ENCODE measurements around the gene FAM185A. TPM values are rescaled to one million over a fixed set of nuclear protein-coding genes. Genes with fewer than 3 reads are reported as not detected.
"Not testable (repeated sequence)": the region's sequence is repeated elsewhere in the genome, so short reads cannot be mapped to it uniquely, and the experiment has no call there.

FAM185A gene
- total RNA-seq = 10 to 100 TPM; 12.4 to 41.9 (median 16.9) TPM

- not testable (repeated sequence) for H3K9me3 ChIP-seq, H3K36me3 ChIP-seq, H3K27me3 ChIP-seq
- peaks cover 18% of the 10 kb centered on the region for H3K4me1 ChIP-seq
- under 1% methylated on average over 22 of the region's 47 CpGs for WGBS
- H3K27ac ChIP-seq = peak within 1 kb of the TSS; percentile 74
- peak; percentile 99 for DNase-seq (ENCODE audit: low spot score in 2 of 2)
- H3K4me3 ChIP-seq = peak within 1 kb of the TSS; percentile 68
Measured at GRCh38 chr7:102748605-102749444, at the start of gene FAM185A. Gene FAM185A (plus strand): TSS chr7:102748999. CDS start chr7:102749208, 209 bp downstream.

GRCh38 chr7:102713011-102713690 lies 35.6 kb upstream of the FAM185A start:
- not testable (repeated sequence) for H3K4me1 ChIP-seq; H3K27ac ChIP-seq; H3K27me3 ChIP-seq; H3K4me3 ChIP-seq; DNase-seq (ENCODE audit: low spot score in 2 of 2); H3K9me3 ChIP-seq; H3K36me3 ChIP-seq
- 23% methylated on average over 5 of the region's 5 CpGs for WGBS

- H3K9me3 ChIP-seq; DNase-seq (ENCODE audit: low spot score in 2 of 2); H3K36me3 ChIP-seq; H3K4me1 ChIP-seq; H3K4me3 ChIP-seq; H3K27ac ChIP-seq; H3K27me3 ChIP-seq: not testable (repeated sequence)
- no CpG with 5 or more reads among the region's 1 CpG for WGBS
Measured at GRCh38 chr7:102713691-102714080, 35.1 kb upstream of the FAM185A start.

- H3K9me3 ChIP-seq; H3K4me3 ChIP-seq; H3K36me3 ChIP-seq; DNase-seq (ENCODE audit: low spot score in 2 of 2); H3K27me3 ChIP-seq; H3K4me1 ChIP-seq: not testable (repeated sequence)
- peak overlapping the region; percentile 38 for H3K27ac ChIP-seq
- WGBS = 46% methylated on average over 4 of the region's 6 CpGs
Measured at GRCh38 chr7:102714774-102715522, 33.9 kb upstream of the FAM185A start.

- H3K4me3 ChIP-seq; H3K4me1 ChIP-seq; H3K9me3 ChIP-seq; H3K27ac ChIP-seq; H3K27me3 ChIP-seq; H3K36me3 ChIP-seq; DNase-seq (ENCODE audit: low spot score in 2 of 2): not testable (repeated sequence)
- 18% methylated on average over 3 of the region's 3 CpGs for WGBS
Measured at GRCh38 chr7:102715718-102716117, 33.1 kb upstream of the FAM185A start.

GRCh38 chr7:102718491-102718890 lies 30.3 kb upstream of the FAM185A start:
- not testable (repeated sequence) for H3K27me3 ChIP-seq; H3K27ac ChIP-seq; H3K36me3 ChIP-seq; H3K4me1 ChIP-seq; DNase-seq (ENCODE audit: low spot score in 2 of 2); H3K9me3 ChIP-seq; H3K4me3 ChIP-seq

DNA sequence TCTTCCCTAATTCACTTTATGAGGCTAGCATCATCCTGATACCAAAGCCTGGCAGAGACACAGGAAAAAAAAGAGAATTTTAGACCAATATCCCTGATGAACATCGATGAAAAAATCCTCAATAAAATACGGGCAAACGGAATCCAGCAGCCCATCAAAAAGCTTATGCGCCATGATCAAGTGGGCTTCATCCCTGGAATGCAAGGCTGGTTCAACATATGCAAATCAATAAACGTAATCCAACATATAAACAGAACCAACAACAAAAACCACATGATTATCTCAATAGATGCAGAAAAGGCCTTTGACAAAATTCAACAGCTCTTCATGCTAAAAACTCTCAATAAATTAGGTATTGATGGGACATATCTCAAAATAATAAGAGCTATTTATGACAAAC lies 22.6 kb upstream of the FAM185A start:
- not testable (repeated sequence) for H3K27me3 ChIP-seq; H3K4me1 ChIP-seq; H3K4me3 ChIP-seq; H3K9me3 ChIP-seq; H3K27ac ChIP-seq; H3K36me3 ChIP-seq; DNase-seq (ENCODE audit: low spot score in 2 of 2)
- WGBS = 81% methylated on average over 5 of the region's 5 CpGs

DNA sequence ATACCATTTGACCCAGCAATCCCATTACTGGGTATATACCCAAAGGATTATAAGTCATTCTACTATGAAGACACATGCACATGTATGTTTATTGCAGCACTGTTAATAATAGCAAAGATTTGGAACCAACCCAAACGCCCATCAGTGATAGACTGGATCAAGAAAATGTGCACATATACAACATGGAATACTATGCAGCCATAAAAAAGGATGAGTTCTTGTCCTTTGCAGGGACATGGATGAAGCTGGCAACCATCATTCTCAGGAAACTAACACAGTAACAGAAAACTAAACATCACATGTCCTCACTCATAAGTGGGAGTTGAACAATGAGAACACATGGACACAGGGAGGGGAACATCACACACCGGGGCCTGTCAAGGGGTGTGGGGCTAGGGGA lies 19.1 kb upstream of the FAM185A start:
- not testable (repeated sequence) for H3K27me3 ChIP-seq; H3K36me3 ChIP-seq; H3K9me3 ChIP-seq; H3K4me3 ChIP-seq; H3K27ac ChIP-seq; H3K4me1 ChIP-seq; DNase-seq (ENCODE audit: low spot score in 2 of 2)
- 82% methylated on average over 2 of the region's 2 CpGs for WGBS

DNA sequence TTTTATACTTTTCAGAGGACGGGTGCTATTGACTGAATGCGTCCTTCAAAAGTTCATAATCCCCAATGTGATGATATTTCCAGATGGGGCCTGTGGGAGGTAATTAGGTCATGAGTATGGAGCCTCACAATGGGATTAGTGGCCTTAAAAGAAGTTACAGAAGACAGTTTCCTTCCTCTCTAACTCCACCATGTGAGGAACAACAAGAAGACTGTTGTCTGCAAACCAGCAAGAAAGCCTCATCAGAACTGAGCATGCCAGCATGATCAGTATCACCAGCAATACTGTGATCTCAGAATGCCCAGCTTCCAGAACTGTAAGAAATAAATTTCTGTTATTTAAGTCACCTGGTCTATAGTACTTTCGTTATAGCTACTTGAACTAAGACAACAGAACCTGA lies 18.4 kb upstream of the FAM185A start:
- not testable (repeated sequence) for DNase-seq (ENCODE audit: low spot score in 2 of 2); H3K27ac ChIP-seq; H3K36me3 ChIP-seq; H3K27me3 ChIP-seq; H3K4me1 ChIP-seq; H3K4me3 ChIP-seq; H3K9me3 ChIP-seq
- 73% methylated on average over 3 of the region's 3 CpGs for WGBS

- DNase-seq (ENCODE audit: low spot score in 2 of 2); H3K27ac ChIP-seq; H3K36me3 ChIP-seq; H3K9me3 ChIP-seq; H3K27me3 ChIP-seq; H3K4me1 ChIP-seq; H3K4me3 ChIP-seq: not testable (repeated sequence)
- WGBS = 38% methylated on average over 2 of the region's 4 CpGs
Measured at GRCh38 chr7:102742002-102742771, 6.6 kb upstream of the FAM185A start.

DNA sequence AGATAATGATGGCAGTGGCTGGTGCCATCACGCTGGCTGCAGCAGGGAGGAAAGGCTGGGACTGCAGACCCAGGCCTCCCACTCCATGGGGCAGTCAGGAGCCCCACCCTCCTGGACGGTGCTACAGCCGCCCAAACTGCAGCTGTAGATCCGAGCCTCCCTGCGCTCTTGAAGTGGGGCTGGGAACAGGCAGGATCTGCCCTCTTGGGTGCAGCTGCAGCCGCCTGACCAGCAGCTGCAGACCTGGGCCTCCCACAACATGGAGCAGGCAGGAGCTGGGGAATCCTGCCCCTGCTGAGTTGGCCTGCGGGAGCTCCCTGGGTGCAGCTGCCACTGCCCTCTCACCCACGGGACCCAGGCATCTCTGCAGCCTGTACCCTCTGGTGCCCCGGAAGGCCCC lies 4.9 kb upstream of the FAM185A start:
- not testable (repeated sequence) for H3K9me3 ChIP-seq; DNase-seq (ENCODE audit: low spot score in 2 of 2); H3K36me3 ChIP-seq; H3K27ac ChIP-seq; H3K27me3 ChIP-seq; H3K4me1 ChIP-seq; H3K4me3 ChIP-seq
- WGBS = 89% methylated on average over 1 of the region's 9 CpGs

- WGBS = 68% methylated on average over 4 of the region's 4 CpGs
- not testable (repeated sequence) for DNase-seq (ENCODE audit: low spot score in 2 of 2)
Measured at GRCh38 chr7:102745494-102746288, 3.1 kb upstream of the FAM185A start.

DNA sequence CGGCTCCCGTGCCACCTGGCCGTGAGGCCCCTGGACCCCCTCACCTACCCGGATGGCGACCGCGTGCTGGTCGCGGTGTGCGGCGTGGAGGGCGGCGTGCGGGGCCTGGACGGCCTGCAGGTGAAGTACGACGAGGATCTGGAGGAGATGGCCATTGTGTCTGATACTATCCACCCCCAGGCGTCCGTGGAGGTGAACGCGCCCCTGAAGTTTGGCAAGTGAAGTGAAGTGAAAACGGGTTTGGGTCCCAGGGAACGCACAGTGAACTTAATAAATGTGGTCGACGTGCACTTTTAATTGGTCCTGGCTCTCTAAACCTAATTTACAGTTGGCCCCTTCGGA lies 617 bp downstream of the FAM185A start:
- DNase-seq (ENCODE audit: low spot score in 2 of 2); H3K9me3 ChIP-seq; H3K27ac ChIP-seq; H3K36me3 ChIP-seq; H3K27me3 ChIP-seq: not testable (repeated sequence)
- 12% methylated on average over 9 of the region's 26 CpGs for WGBS
- H3K4me3 ChIP-seq = peak overlapping the region; percentile 68
- H3K4me1 ChIP-seq = peaks cover 18% of the 10 kb centered on the region

More at GRCh38 chr7:102745494-102746288, 3.1 kb upstream of the FAM185A start:
- H3K9me3 ChIP-seq, H3K27me3 ChIP-seq, H3K27ac ChIP-seq, H3K4me3 ChIP-seq, H3K36me3 ChIP-seq: not testable (repeated sequence)
- peaks cover 15% of the 10 kb centered on the region for H3K4me1 ChIP-seq

Measured in suprapubic skin (tissue), 4 donors.